ENCODE results near the gene TBC1D22A. TPM values are rescaled to one million over a fixed set of nuclear protein-coding genes. Genes with fewer than 3 reads are reported as not detected.
A peak's percentile ranks its signal among the peaks of the same experiment; 100 is the strongest.

The TBC1D22A gene
- total and polyA plus RNA-seq, 10 of the 15 experiments (the other 5 are each of a cell fraction or from before 2014, with no cell fraction given) = 0.63 to 44.7 (median 27.4) TPM

DNA sequence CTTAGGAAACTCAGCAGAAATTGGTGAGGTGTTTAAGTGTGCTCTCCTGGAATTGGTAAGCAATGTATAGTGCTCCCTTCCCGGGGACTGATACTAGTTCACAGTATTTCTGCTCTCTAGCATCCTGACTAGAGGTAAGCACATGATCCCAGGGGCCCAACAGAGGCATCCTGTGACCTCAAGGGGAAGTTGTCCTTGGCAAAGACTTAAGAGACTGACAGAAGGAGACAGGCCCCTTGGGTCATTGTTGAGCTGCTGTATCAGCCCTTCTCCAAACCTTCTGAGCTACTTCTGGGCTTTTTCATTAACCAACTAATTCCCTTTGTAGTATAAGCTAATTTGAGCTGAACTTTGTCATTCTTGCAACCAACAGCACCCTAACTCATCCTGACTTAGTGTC lies 4.3 kb upstream of the TBC1D22A start (continued):
- TF ChIP-seq CHD2 (IDR thresholded peaks at IDR 0.05; ENCODE audit: borderline replicate concordance, low read depth, low read length) (no peak), SKIL (IDR thresholded peaks at IDR 0.05; ENCODE audit: low read depth, poor library complexity, severe bottlenecking) (no peak), TBL1XR1 (IDR thresholded peaks at IDR 0.05; ENCODE audit: low read depth, low read length) (no peak), NBN (IDR thresholded peaks at IDR 0.05) (no peak), PKNOX1 (IDR thresholded peaks at IDR 0.05) (no peak)
- TF ChIP-seq, protein P1, sequence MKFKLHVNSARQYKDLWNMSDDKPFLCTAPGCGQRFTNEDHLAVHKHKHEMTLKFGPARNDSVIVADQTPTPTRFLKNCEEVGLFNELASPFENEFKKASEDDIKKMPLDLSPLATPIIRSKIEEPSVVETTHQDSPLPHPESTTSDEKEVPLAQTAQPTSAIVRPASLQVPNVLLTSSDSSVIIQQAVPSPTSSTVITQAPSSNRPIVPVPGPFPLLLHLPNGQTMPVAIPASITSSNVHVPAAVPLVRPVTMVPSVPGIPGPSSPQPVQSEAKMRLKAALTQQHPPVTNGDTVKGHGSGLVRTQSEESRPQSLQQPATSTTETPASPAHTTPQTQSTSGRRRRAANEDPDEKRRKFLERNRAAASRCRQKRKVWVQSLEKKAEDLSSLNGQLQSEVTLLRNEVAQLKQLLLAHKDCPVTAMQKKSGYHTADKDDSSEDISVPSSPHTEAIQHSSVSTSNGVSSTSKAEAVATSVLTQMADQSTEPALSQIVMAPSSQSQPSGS (IDR thresholded peaks at IDR 0.05; ENCODE audit: low read length) = no peak

GRCh38 chr22:46758867-46759290 lies 3.6 kb upstream of the TBC1D22A start:
- WGBS (ENCODE audit: insufficient coverage, insufficient replicate concordance, low lambda C conversion rate, missing lambda C conversion rate) = 59% methylated on average over 6 of the region's 6 CpGs
- TF ChIP-seq IKZF1 (conservative IDR thresholded peaks at IDR 0.05) (no peak), YY1 (IDR thresholded peaks at IDR 0.05; ENCODE audit: low read depth, low read length) (peak; percentile 63; the same call in 1 of the 2 replicates), RAD21 (IDR thresholded peaks at IDR 0.05; ENCODE audit: insufficient read depth, low read depth, low read length) (peak; percentile 91), BCL11A (IDR thresholded peaks at IDR 0.05; ENCODE audit: low read depth, low read length) (no peak), FOXK2 (IDR thresholded peaks at IDR 0.05) (no peak), CEBPB (IDR thresholded peaks at IDR 0.05; ENCODE audit: borderline replicate concordance in 1 of 2, low read depth in 2 of 2, low read length in 2 of 2) (no peak), MTA2 (IDR thresholded peaks at IDR 0.05; ENCODE audit: low read depth) (no peak), NBN (IDR thresholded peaks at IDR 0.05) (0 out of 2 replicates have a peak, but pooled peaks have one; percentile 23), CBFB (IDR thresholded peaks at IDR 0.05; ENCODE audit: low read depth) (no peak), TCF12 (IDR thresholded peaks at IDR 0.05; ENCODE audit: low read depth, low read length) (no peak), MEF2A (IDR thresholded peaks at IDR 0.05; ENCODE audit: insufficient read depth, low read depth, low read length) (no peak), JUNB (IDR thresholded peaks at IDR 0.05) (no peak)

More at GRCh38 chr22:46758867-46759290, 3.6 kb upstream of the TBC1D22A start:
- Histone ChIP-seq H3K9me3 (replicated peaks; ENCODE audit: control insufficient read depth, insufficient read depth, low read length) (peaks cover 3% of the 10 kb centered on the region; the same call in 1 of the 3 replicates), H3K4me2 (ENCODE audit: control insufficient read depth, insufficient read depth) (no peak overlapping the region), H3K36me3 (ENCODE audit: control insufficient read depth in 2 of 2, insufficient read depth in 2 of 2, low read length in 1 of 2) (no peaks in the 10 kb centered on the region), H3K27me3 (replicated peaks in 1 of 2; ENCODE audit: control insufficient read depth in 2 of 2, insufficient read depth in 2 of 2, low read length in 1 of 2) (no peaks in the 10 kb centered on the region), H3K4me1 (ENCODE audit: control insufficient read depth, insufficient read depth, low read length) (peaks cover 6% of the 10 kb centered on the region), H4K20me1 (ENCODE audit: control insufficient read depth, insufficient read depth) (no peaks in the 10 kb centered on the region), H2AFZ (ENCODE audit: control insufficient read depth, low read depth, low read length) (no peak overlapping the region), H3K4me3 (no peak overlapping the region), H3K9ac (ENCODE audit: control insufficient read depth, insufficient read depth, low read length) (no peak overlapping the region), H3K79me2 (ENCODE audit: control insufficient read depth, insufficient read depth, low read length) (peaks cover 25% of the 10 kb centered on the region), H3K27ac (ENCODE audit: control insufficient read depth, insufficient read depth) (no peak overlapping the region)
- BruUV-seq (replicated peaks) = no TSS peak
- CTCF ChIA-PET = interaction anchor here (0.8 to 11.8 kb wide), 34 partner anchors 9 to 391 kb away, joined by 3 to 297 read pairs (median 6); no protein-coding TSS in a partner anchor
- in situ Hi-C loops (cut with MboI) = loop anchor here (10.0 to 25.0 kb wide), 2 partner anchors 1328 to 1736 kb away; no protein-coding TSS in a partner anchor
- DNase-seq (ENCODE audit: low read depth, low spot score) (no peak), ATAC-seq (peak; percentile 43), FAIRE-seq (peak; percentile 68)
- RAD21 ChIA-PET (ENCODE audit: unreplicated experiment) = interaction anchor here (0.7 to 10.5 kb wide), 12 partner anchors 9 to 196 kb away, joined by 3 to 199 read pairs (median 4); no protein-coding TSS in a partner anchor
- SMC1A ChIA-PET (ENCODE audit: uncharacterized antibody, unreplicated experiment) = interaction anchor here (0.6 to 5.2 kb wide), 16 partner anchors 9 to 1734 kb away, joined by 3 to 100 read pairs (median 5); no protein-coding TSS in a partner anchor
- POLR2A ChIA-PET = interaction anchor here (0.6 to 1.1 kb wide), 4 partner anchors 9 to 43 kb away, joined by 3 to 5 read pairs (median 3); no protein-coding TSS in a partner anchor
- intact Hi-C loops (cut with micrococcal nuclease; ENCODE audit: unreplicated experiment) = loop anchor here (1.0 kb wide), 1 partner anchor 44 kb away; no protein-coding TSS in a partner anchor

Data from GM12878 (cell line).